GM23248 (cell line): Measurements from ENCODE around the gene GIPC2.

Experiments used
- EZH2 ChIP-seq: fragments of 200-600 bp; sonication (generic); IDR thresholded peaks from 2 replicates; pipeline ENCODE4 v1.6.1; 2018; ENCODE audit warnings: antibody characterized with exemption, mild to moderate bottlenecking; ENCODE audit not compliant: insufficient read depth, poor library complexity, severe bottlenecking
- EZH2phosphoT487 ChIP-seq: fragments of 200-600 bp; sonication (generic); IDR thresholded peaks from 2 replicates; pipeline ENCODE4 v1.6.1; 2018; ENCODE audit warnings: antibody characterized with exemption, moderate library complexity, mild to moderate bottlenecking, low read depth; ENCODE audit not compliant: insufficient read depth

GRCh38 chr1:78153092-78153736 lies 107.4 kb downstream of the GIPC2 start:
- no peak for TF ChIP-seq EZH2
- TF ChIP-seq EZH2phosphoT487: no peak
